Vagina (tissue), 2 donors: Measurements from ENCODE around the gene CDC34.

Source experiments
- POLR2A ChIP-seq, 2 donors: fragments of 450-650 bp; IDR thresholded peaks; one replicate each; pipeline ENCODE4 v1.6.1; 2017; ENCODE audit warnings: antibody characterized with exemption in 2 of 2, mild to moderate bottlenecking in 2 of 2, moderate library complexity in 2 of 2
- POLR2AphosphoS5 ChIP-seq, 2 donors: sonication (generic); formaldehyde crosslinking; IDR thresholded peaks; one replicate each; pipeline ENCODE4 v1.9.0; 2017; ENCODE audit warnings: antibody characterized with exemption in 2 of 2, mild to moderate bottlenecking in 2 of 2, low read depth in 1 of 2; ENCODE audit not compliant: insufficient read depth in 1 of 2
- TF ChIP-seq, protein P1 (sequence below), 3 experiments: fragments of 450-650 bp in 2 of 3; fragments of 200-600 bp in 1 of 3; sonication (generic) in 1 of 3; IDR thresholded peaks; one replicate each; pipeline ENCODE4 v1.5.1; 2017 to 2019; ENCODE audit warnings: antibody characterized with exemption in 3 of 3, mild to moderate bottlenecking in 2 of 3, moderate library complexity in 2 of 3

GRCh38 chr19:493391-494170 is 38.0 kb upstream of the CDC34 start:
- TF ChIP-seq POLR2A (IDR thresholded peaks at IDR 0.05) (no peak), POLR2AphosphoS5 (IDR thresholded peaks at IDR 0.05; ENCODE audit: insufficient read depth in 1 of 2, low read depth in 1 of 2) (no peak)
- TF ChIP-seq, protein P1, sequence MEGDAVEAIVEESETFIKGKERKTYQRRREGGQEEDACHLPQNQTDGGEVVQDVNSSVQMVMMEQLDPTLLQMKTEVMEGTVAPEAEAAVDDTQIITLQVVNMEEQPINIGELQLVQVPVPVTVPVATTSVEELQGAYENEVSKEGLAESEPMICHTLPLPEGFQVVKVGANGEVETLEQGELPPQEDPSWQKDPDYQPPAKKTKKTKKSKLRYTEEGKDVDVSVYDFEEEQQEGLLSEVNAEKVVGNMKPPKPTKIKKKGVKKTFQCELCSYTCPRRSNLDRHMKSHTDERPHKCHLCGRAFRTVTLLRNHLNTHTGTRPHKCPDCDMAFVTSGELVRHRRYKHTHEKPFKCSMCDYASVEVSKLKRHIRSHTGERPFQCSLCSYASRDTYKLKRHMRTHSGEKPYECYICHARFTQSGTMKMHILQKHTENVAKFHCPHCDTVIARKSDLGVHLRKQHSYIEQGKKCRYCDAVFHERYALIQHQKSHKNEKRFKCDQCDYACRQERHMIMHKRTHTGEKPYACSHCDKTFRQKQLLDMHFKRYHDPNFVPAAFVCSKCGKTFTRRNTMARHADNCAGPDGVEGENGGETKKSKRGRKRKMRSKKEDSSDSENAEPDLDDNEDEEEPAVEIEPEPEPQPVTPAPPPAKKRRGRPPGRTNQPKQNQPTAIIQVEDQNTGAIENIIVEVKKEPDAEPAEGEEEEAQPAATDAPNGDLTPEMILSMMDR (IDR thresholded peaks at IDR 0.05), result no peak
